Liver (tissue), 9 donors: ENCODE measurements around the gene ANP32B. TPM values are rescaled to one million over a fixed set of nuclear protein-coding genes. Genes with fewer than 3 reads are reported as not detected.

Source experiments
- DNase-seq: peaks from one replicate; pipeline ENCODE4 v3.0.0-alpha.2; 2017; ENCODE audit warnings: low spot score
- H3K27ac ChIP-seq, 2 donors: one replicate each; pipeline ENCODE4 v1.7.0; 2013; ENCODE audit warnings: inconsistent platforms in 2 of 2, low read length in 2 of 2, control low read depth in 1 of 2, low read depth in 1 of 2, mild to moderate bottlenecking in 1 of 2
- H3K27me3 ChIP-seq, 4 donors: one replicate each; pipeline versions ENCODE4 v1.6.1 to v1.7.0; 2013; ENCODE audit warnings: low read length in 3 of 4, inconsistent platforms in 1 of 4, mild to moderate bottlenecking in 1 of 4, moderate library complexity in 1 of 4; ENCODE audit not compliant: control insufficient read depth in 4 of 4, insufficient read depth in 4 of 4
- H3K36me3 ChIP-seq, 4 donors: one replicate each; pipeline versions ENCODE4 v1.6.1 to v1.7.0; 2013; ENCODE audit warnings: low read length in 3 of 4, mild to moderate bottlenecking in 3 of 4, low read depth in 1 of 4, moderate library complexity in 1 of 4; ENCODE audit not compliant: control insufficient read depth in 4 of 4, insufficient read depth in 3 of 4
- H3K4me1 ChIP-seq, 4 donors: one replicate each; pipeline versions ENCODE4 v1.6.1 to v1.7.0; 2013; ENCODE audit warnings: low read length in 3 of 4, mild to moderate bottlenecking in 3 of 4, moderate library complexity in 1 of 4; ENCODE audit not compliant: control insufficient read depth in 4 of 4, insufficient read depth in 4 of 4
- H3K4me3 ChIP-seq, 3 donors: one replicate each; pipeline versions ENCODE4 v1.6.1 to v1.7.0; 2013; ENCODE audit warnings: low read length in 3 of 3, control low read depth in 1 of 3, low read depth in 1 of 3, mild to moderate bottlenecking in 1 of 3
- H3K9ac ChIP-seq, 2 donors: one replicate each; pipeline ENCODE4 v1.7.0; 2013; ENCODE audit warnings: low read length in 2 of 2, mild to moderate bottlenecking in 2 of 2, moderate library complexity in 2 of 2, control low read depth in 1 of 2, low read depth in 1 of 2
- H3K9me3 ChIP-seq, 4 donors: one replicate each; pipeline versions ENCODE4 v1.6.1 to v1.7.0; 2013; ENCODE audit warnings: low read length in 3 of 4; ENCODE audit not compliant: control insufficient read depth in 4 of 4
- ATF3 ChIP-seq: IDR thresholded peaks from 2 replicates; pipeline ENCODE4 v1.6.1; 2016; ENCODE audit warnings: antibody characterized with exemption
- EGR1 ChIP-seq, 2 donors: IDR thresholded peaks; 2 replicates each; pipeline ENCODE4 v1.6.1; 2016 to 2018; ENCODE audit warnings: antibody characterized with exemption in 2 of 2, low read depth in 2 of 2
- FOXA1 ChIP-seq: IDR thresholded peaks from 2 replicates; pipeline ENCODE4 v1.6.1; 2016; ENCODE audit warnings: antibody characterized with exemption
- FOXA2 ChIP-seq: IDR thresholded peaks from 2 replicates; pipeline ENCODE4 v1.6.1; 2016; ENCODE audit warnings: antibody characterized with exemption
- GABPA ChIP-seq, 2 donors: IDR thresholded peaks in 1 of 2; conservative IDR thresholded peaks in 1 of 2; 2 replicates each; pipeline ENCODE4 v1.6.1; 2016; ENCODE audit warnings: antibody characterized with exemption in 2 of 2, mild to moderate bottlenecking in 1 of 2, moderate library complexity in 1 of 2
- HNF4A ChIP-seq, 2 donors: conservative IDR thresholded peaks; 2 replicates each; pipeline ENCODE4 v1.6.1; 2016; ENCODE audit warnings: antibody characterized with exemption in 2 of 2, mild to moderate bottlenecking in 2 of 2
- HNF4G ChIP-seq: IDR thresholded peaks from 2 replicates; pipeline ENCODE4 v1.6.1; 2016; ENCODE audit warnings: antibody characterized with exemption
- JUND ChIP-seq, 2 donors: IDR thresholded peaks; 2 replicates each; pipeline ENCODE4 v1.6.1; 2016; ENCODE audit warnings: antibody characterized with exemption in 2 of 2
- MAX ChIP-seq: IDR thresholded peaks from 2 replicates; pipeline ENCODE4 v1.6.1; 2016; ENCODE audit warnings: antibody characterized with exemption
- NR2F2 ChIP-seq: IDR thresholded peaks from 2 replicates; pipeline ENCODE4 v1.6.1; 2016; ENCODE audit warnings: antibody characterized with exemption
- RAD21 ChIP-seq, 2 donors: IDR thresholded peaks; 2 replicates each; pipeline ENCODE4 v1.6.1; 2016; ENCODE audit warnings: antibody characterized with exemption in 2 of 2, mild to moderate bottlenecking in 2 of 2
- RXRA ChIP-seq, 2 donors: IDR thresholded peaks; 2 replicates each; pipeline ENCODE4 v1.6.1; 2017 to 2018; ENCODE audit warnings: antibody characterized with exemption in 2 of 2, mild to moderate bottlenecking in 1 of 2
- SP1 ChIP-seq: IDR thresholded peaks from 2 replicates; pipeline ENCODE4 v1.6.1; 2018; ENCODE audit warnings: antibody characterized with exemption, mild to moderate bottlenecking
- TAF1 ChIP-seq: conservative IDR thresholded peaks from 2 replicates; pipeline ENCODE4 v1.6.1; 2016; ENCODE audit warnings: antibody characterized with exemption, mild to moderate bottlenecking
- YY1 ChIP-seq: IDR thresholded peaks from 2 replicates; pipeline ENCODE4 v1.6.1; 2016; ENCODE audit warnings: antibody characterized with exemption, mild to moderate bottlenecking
- ZBTB33 ChIP-seq: IDR thresholded peaks from 2 replicates; pipeline ENCODE4 v1.6.1; 2016; ENCODE audit warnings: antibody characterized with exemption
- WGBS: extraction: QIAGEN DNeasy Blood & Tissue Kit; methylation state at CpG from one replicate; pipeline ENCODE4 v1.1.7; 2013; 5-methylcytosine and 5-hydroxymethylcytosine counted together
- polyA plus RNA-seq, 2 donors: library from polyadenylated mRNA; stranded (reverse) in 1 of 2; unstranded in 1 of 2; fragments of 200-250 nt in 1 of 2; fragments of >200 nt in 1 of 2; fragmentation: Nextera tagmentation in 1 of 2; extraction: Ambion mirVana in 1 of 2; gene quantifications; one replicate each; pipeline versions ENCODE4 v1.2.1 to v1.2.3, GENCODE V29; 2013 to 2015
- total RNA-seq, 2 donors: library from RNA; depleted of rRNA; stranded (reverse); fragments of >200 nt; gene quantifications; one replicate each; pipeline ENCODE4 v1.2.3, GENCODE V29; 2014
- TF ChIP-seq, protein P1 (sequence below): IDR thresholded peaks from 2 replicates; pipeline ENCODE4 v1.6.1; 2016; ENCODE audit warnings: antibody characterized with exemption, mild to moderate bottlenecking
- TF ChIP-seq, protein P2 (sequence below): fragments of 150-350 bp; IDR thresholded peaks from 2 replicates; pipeline ENCODE4 v1.5.1; 2017; ENCODE audit warnings: improper control_type of control experiment, low read depth, low read length; ENCODE audit not compliant: missing input control
- donor health status: healthy.
- donor health status: healthy.
- donor health status: healthy.
- donor health status: healthy.
- donor health status: healthy.

Gene ANP32B
- total and polyA plus RNA-seq, 4 donors: 4.0 to 39.4 (median 27.0) TPM

- Histone ChIP-seq H3K9me3 (no peaks in the 10 kb centered on the region), H3K4me1 (peaks cover 0 to 6% (median 2%) of the 10 kb centered on the region in 4 donors), H3K27ac (no peak overlapping the region), H3K9ac (no peak overlapping the region), H3K4me3 (no peak overlapping the region), H3K27me3 (no peaks in the 10 kb centered on the region), H3K36me3 (no peaks in the 10 kb centered on the region)
- TF ChIP-seq EGR1 (IDR thresholded peaks at IDR 0.05; ENCODE audit: low read depth in 2 of 2) (no peak), TAF1 (no peak), RXRA (IDR thresholded peaks at IDR 0.05) (no peak), YY1 (no peak), MAX (no peak), HNF4A (conservative IDR thresholded peaks at IDR 0.05) (no peak), RAD21 (IDR thresholded peaks at IDR 0.05) (no peak), JUND (IDR thresholded peaks at IDR 0.05) (no peak), FOXA1 (no peak), ATF3 (no peak), HNF4G (no peak), FOXA2 (no peak), ZBTB33 (no peak), GABPA (IDR thresholded peaks at IDR 0.05 in 1 of 2, conservative IDR thresholded peaks at IDR 0.05 in 1 of 2) (no peak), NR2F2 (no peak), SP1 (no peak)
- TF ChIP-seq, protein P1, sequence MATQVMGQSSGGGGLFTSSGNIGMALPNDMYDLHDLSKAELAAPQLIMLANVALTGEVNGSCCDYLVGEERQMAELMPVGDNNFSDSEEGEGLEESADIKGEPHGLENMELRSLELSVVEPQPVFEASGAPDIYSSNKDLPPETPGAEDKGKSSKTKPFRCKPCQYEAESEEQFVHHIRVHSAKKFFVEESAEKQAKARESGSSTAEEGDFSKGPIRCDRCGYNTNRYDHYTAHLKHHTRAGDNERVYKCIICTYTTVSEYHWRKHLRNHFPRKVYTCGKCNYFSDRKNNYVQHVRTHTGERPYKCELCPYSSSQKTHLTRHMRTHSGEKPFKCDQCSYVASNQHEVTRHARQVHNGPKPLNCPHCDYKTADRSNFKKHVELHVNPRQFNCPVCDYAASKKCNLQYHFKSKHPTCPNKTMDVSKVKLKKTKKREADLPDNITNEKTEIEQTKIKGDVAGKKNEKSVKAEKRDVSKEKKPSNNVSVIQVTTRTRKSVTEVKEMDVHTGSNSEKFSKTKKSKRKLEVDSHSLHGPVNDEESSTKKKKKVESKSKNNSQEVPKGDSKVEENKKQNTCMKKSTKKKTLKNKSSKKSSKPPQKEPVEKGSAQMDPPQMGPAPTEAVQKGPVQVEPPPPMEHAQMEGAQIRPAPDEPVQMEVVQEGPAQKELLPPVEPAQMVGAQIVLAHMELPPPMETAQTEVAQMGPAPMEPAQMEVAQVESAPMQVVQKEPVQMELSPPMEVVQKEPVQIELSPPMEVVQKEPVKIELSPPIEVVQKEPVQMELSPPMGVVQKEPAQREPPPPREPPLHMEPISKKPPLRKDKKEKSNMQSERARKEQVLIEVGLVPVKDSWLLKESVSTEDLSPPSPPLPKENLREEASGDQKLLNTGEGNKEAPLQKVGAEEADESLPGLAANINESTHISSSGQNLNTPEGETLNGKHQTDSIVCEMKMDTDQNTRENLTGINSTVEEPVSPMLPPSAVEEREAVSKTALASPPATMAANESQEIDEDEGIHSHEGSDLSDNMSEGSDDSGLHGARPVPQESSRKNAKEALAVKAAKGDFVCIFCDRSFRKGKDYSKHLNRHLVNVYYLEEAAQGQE: no peak
- TF ChIP-seq, protein P2, sequence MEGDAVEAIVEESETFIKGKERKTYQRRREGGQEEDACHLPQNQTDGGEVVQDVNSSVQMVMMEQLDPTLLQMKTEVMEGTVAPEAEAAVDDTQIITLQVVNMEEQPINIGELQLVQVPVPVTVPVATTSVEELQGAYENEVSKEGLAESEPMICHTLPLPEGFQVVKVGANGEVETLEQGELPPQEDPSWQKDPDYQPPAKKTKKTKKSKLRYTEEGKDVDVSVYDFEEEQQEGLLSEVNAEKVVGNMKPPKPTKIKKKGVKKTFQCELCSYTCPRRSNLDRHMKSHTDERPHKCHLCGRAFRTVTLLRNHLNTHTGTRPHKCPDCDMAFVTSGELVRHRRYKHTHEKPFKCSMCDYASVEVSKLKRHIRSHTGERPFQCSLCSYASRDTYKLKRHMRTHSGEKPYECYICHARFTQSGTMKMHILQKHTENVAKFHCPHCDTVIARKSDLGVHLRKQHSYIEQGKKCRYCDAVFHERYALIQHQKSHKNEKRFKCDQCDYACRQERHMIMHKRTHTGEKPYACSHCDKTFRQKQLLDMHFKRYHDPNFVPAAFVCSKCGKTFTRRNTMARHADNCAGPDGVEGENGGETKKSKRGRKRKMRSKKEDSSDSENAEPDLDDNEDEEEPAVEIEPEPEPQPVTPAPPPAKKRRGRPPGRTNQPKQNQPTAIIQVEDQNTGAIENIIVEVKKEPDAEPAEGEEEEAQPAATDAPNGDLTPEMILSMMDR: no peak
- WGBS: 88% methylated on average over 8 of the region's 8 CpGs
- no peak for DNase-seq
Measured at GRCh38 chr9:98038958-98039357, 55.8 kb downstream of the ANP32B start.
